HG02981 (cell line): Measurements from ENCODE around the gene CTPS1.

ENCODE experiments used
- ATAC-seq: cut with Tn5 transposase; IDR thresholded peaks from one replicate; pipeline ENCODE4 v1.9.1; 2021; ENCODE audit warnings: mild to moderate bottlenecking, moderate library complexity; ENCODE audit not compliant: unreplicated experiment

The CTPS1 gene

DNA sequence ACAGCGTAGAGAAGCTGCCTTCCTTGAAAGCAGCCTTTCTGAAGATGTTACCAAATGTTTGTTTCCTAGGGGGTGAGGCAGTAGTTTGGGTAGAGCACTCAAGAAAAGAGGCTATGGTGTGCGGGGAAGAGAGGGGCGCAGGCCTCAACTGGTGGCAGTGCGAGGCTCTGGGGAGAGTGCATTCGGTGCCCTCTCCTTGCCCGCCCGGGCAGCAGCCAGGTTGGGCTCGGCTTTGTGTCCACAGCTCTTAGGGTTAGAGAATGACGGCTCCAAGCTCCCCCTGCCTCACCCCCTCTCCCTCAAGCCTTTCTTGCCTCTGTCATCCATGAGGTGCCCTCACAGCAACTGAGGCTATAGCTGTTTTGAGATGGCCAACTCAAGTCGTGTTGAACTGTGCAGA, 42.9 kb downstream of the CTPS1 start:
- ATAC-seq, result no peak

- ATAC-seq, result no peak
Observed at GRCh38 chr1:41023279-41023990, 43.9 kb downstream of the CTPS1 start.

DNA sequence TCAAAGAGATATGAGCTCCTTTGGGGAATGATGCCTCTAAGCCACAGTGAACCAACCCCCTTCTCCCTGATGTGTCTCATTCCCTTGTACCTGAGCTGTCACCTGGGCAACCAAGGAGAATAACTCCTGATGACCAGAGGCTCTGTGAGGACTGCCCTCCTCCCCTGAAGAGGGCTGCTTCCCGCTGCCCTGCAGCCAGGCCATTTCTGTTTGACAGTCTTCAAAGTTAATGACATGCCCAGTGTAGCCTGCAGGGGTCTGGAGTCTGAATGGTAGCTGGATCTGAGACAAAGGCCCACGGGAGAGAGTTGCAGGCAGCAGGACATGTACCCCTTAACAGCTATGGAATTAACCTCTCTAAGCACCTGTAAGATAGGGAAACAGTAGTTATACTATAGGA, 45.5 kb downstream of the CTPS1 start:
- no peak for ATAC-seq

DNA sequence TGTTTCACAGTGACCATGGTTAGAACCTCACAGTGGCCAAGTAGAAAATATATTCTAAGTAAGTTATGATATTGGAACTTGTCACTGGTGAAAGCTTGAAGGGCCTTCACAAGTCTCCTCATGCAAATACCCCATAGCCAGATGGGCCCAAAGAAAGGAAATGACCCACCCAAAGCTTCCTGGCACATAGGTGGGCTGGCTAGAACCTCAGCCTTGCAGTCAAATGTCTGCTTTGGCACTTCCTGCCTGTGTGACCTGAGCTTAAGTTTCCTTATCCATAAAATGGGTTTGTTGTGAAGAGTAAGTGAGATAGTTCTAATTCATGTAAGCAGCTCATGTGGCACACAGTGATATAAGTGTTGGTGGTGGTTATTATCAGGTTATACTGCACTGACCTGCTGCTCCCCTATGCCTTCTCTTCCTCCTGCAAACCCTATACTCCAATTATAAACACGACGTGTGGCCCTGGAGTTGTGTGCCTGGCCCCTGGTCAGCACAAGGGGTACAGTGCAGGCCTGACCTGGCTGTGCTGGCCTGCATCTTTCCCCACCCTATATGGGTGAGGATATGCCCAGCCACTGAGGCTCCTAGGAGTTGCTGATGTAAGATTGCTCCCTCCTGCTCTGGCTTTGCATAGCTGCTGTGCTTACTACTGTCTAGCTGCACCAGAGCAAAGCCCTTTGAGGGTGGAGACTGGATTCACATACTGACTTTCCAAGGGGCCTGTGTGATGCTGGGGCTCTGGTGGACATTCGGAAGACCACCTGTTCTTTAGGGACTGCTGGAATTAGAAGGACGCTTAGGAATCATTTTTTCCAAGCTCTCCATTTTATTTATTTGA, 46.7 kb downstream of the CTPS1 start:
- no peak for ATAC-seq

GRCh38 chr1:41028034-41028642, 48.6 kb downstream of the CTPS1 start:
- ATAC-seq, result no peak

- no peak for ATAC-seq
Observed at GRCh38 chr1:41030872-41031616, 51.5 kb downstream of the CTPS1 start.

DNA sequence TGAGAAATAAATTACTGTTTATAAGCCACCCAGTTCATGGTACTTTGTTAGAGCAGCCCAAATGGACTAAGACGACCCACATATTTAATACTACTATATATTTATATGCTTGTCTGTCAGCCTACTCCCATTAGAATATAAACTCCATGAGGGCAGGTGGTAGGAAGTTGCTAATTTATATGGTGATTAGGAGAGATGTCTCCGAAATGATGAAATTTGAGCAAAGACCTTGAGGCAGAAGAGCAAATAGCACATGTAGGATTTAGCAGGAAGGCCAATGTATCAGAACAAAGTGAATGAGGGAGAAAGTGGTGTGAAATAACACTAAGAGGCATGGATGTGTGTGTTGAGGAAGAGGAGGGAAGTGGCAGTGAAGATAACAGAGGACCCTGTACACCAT, 52.7 kb downstream of the CTPS1 start:
- ATAC-seq, result no peak

GRCh38 chr1:41033272-41033671, 53.8 kb downstream of the CTPS1 start:
- ATAC-seq, result no peak

DNA sequence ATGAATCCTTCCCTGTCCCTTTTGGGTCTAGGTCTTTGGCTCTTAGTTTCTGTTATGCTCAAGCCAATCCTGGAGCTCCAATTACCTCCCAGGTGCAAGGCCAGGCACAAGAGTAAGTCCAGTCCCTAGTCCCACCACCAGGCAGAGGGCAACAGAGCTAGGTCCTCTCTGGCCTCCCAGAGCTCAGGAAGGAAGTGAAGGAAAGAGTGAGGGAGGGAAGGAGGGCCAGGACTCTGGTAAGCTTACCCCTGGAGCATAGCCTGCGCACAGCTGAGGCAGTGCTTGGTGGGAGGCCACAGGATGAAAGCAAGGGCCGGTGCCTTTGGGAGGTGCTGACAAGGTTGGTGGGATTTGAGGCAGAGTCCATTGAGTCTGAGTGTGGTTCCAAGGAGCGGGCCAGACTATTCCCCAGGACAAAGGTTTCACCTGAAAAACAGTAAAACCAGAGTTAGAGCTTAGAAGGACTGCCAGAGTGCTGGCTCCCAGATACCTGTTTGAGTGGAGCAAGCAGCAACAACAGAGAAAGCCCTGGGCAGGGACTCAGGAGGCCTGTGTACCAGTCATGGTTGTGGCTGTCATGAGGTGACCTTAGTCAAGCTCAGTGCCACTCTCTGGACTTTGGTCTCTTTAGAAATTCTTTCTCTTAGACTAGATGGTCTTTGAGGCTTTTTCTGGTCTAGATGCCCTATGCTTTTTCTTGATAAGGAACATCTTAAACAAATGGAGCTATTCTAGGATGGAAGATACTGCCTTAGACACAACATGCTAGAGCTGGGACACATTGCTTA, 57.8 kb downstream of the CTPS1 start:
- ATAC-seq, result no peak

- ATAC-seq, result no peak
Observed at GRCh38 chr1:41038110-41038509, 58.6 kb downstream of the CTPS1 start.

- no peak for ATAC-seq
Observed at GRCh38 chr1:41041614-41042270, 62.2 kb downstream of the CTPS1 start.

GRCh38 chr1:41044187-41044586, 64.7 kb downstream of the CTPS1 start:
- no peak for ATAC-seq

- no peak for ATAC-seq
Observed at GRCh38 chr1:41045740-41046139, 66.2 kb downstream of the CTPS1 start.

DNA sequence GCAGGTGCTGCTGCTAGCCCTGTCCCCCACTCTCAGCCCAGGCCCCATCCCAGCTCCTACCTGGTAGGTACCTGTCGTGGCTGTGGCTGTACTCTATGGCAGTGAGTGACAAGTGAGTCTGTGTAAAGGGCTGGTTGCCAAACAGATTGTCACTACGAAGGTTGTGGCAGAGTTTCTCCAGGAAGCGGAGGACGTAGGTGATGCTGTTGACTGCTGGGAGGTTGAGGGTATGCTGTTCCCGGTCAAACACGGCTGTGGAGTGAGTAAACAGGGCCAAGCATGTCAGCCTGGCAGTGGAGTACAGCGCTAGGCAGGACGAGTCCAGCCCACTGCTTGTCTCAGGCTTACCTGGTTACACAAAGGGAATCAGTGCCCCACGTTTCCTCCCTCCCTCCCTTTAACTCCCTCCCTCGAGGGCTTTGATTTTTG, 66.9 kb downstream of the CTPS1 start:
- ATAC-seq, result no peak

DNA sequence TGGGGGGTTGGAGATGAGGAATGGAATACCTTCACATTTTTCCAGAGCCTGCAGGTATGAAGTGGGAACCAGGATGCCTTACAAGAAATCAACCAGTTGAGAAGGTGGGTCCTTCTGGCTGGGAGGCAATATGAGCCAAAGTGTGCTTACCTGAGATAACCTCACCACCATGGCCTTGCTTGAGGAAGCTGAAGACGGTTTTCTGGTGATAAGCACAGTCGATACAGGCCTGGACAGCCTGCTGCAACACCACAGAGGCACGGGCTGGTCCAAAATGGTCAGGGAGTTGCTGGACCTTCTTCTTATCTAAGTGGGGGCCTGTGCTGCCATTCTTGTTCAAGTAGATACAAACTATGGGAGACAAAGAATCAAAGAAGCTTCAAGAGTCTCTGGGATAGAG, 69.0 kb downstream of the CTPS1 start:
- no peak for ATAC-seq

DNA sequence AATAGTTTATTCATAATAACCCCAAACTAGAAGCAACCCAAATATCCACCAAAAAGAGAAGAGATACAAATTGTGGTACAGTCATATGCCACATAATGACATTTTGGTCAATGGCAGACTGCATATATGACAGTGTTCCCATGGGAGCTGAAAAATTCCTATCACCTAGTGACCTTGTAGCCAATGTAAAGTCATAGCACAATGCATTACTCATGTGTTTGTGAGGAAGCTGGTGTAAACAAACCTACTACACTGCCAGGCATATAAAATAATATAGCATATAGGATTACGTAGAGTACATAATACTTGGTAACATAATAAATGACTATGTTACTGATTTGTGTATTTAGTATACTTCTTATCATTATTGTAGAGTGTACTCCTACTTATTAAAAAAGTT, 71.5 kb downstream of the CTPS1 start:
- ATAC-seq, result no peak

DNA sequence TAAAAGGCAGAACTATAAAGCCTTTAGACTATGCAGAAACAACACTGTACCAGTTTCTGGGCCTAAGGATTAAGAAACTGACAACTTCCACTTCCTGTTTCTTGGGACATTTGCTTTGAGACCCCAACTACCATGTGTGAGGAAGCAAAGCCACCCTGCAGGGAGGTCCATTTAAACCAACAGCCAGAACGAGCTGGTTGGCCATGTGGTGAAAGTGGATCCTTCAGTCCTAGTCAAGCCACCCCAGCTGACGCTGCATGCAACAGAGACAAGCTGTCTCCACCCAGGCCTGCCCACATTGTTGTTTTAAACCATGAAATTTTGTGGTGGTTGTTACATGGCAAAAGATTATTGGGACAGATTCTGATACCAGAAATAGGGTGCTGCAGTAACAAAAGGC, 73.8 kb downstream of the CTPS1 start:
- ATAC-seq, result no peak

GRCh38 chr1:41056907-41057306, 77.4 kb downstream of the CTPS1 start:
- ATAC-seq, result no peak
